Neural progenitor cell (in vitro differentiated cells): ENCODE results near the gene LDLRAD2.
"Not testable (repeated sequence)": the region's sequence is repeated elsewhere in the genome, so short reads cannot be mapped to it uniquely, and the experiment has no call there.

ENCODE experiments used
- CTCF ChIP-seq: fragments of 200-600 bp; sonication (generic); IDR thresholded peaks from 2 replicates; pipeline ENCODE4 v1.5.1; 2017; ENCODE audit warnings: antibody characterized with exemption, mild to moderate bottlenecking
- EZH2 ChIP-seq: fragments of 200-600 bp; sonication (generic); IDR thresholded peaks from 2 replicates; pipeline ENCODE4 v1.6.1; 2017; ENCODE audit warnings: antibody characterized with exemption, mild to moderate bottlenecking, moderate library complexity

GRCh38 chr1:21771672-21772071, 40.4 kb upstream of the LDLRAD2 start:
- not testable (repeated sequence) for TF ChIP-seq CTCF, EZH2
